ENCODE data around the gene NTHL1. TPM values are rescaled to one million over a fixed set of nuclear protein-coding genes. Genes with fewer than 3 reads are reported as not detected.

NTHL1 gene
- total RNA-seq, 1 experiment from 2014 or later = 51.6 TPM

DNA sequence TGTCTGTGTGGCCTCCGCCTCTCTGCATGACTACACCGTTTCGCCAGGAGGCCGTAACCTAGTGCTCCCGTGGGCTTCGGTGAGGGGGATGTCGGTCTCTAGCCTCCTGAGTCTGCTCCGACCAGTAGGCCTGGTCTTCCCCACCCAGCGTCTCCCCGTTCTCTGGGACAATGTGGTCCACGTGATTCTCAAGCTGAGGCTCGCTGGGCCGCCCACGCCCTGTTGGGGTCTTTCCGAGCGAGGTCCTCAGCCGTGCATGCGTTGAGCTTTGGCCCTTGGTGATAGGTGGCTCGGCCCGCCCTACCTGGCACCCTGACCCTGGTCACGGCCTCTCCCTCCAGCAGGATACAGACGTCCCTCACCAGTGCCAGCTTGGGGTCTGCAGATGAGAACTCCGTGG is 31.1 kb upstream of the NTHL1 start:
- TF ChIP-seq, protein P1, sequence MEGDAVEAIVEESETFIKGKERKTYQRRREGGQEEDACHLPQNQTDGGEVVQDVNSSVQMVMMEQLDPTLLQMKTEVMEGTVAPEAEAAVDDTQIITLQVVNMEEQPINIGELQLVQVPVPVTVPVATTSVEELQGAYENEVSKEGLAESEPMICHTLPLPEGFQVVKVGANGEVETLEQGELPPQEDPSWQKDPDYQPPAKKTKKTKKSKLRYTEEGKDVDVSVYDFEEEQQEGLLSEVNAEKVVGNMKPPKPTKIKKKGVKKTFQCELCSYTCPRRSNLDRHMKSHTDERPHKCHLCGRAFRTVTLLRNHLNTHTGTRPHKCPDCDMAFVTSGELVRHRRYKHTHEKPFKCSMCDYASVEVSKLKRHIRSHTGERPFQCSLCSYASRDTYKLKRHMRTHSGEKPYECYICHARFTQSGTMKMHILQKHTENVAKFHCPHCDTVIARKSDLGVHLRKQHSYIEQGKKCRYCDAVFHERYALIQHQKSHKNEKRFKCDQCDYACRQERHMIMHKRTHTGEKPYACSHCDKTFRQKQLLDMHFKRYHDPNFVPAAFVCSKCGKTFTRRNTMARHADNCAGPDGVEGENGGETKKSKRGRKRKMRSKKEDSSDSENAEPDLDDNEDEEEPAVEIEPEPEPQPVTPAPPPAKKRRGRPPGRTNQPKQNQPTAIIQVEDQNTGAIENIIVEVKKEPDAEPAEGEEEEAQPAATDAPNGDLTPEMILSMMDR (conservative IDR thresholded peaks at IDR 0.05; ENCODE audit: low read depth, low read length) = no peak
- no peak for TF ChIP-seq EZH2 (IDR thresholded peaks at IDR 0.05; ENCODE audit: borderline replicate concordance, low read depth, low read length, poor library complexity, severe bottlenecking)
- ChIA-PET CTCF (no interaction called here), POLR2A (ENCODE audit: low non-redundant PET) (no interaction called here)
- intact Hi-C loops (cut with micrococcal nuclease; ENCODE audit: unreplicated experiment) = no loop called here
- no TSS peak for BruUV-seq (replicated peaks)
- no peak for DNase-seq (ENCODE audit: low spot score)
- Histone ChIP-seq H3K9me3 (ENCODE audit: low read depth, low read length, poor library complexity, severe bottlenecking) (no peaks in the 10 kb centered on the region), H3K27ac (ENCODE audit: low read depth, low read length, poor library complexity, severe bottlenecking) (no peak overlapping the region), H3K4me1 (ENCODE audit: insufficient read depth, low read length, poor library complexity, severe bottlenecking) (no peaks in the 10 kb centered on the region), H3K27me3 (replicated peaks; ENCODE audit: insufficient read depth, low read depth, low read length, poor library complexity) (no peaks in the 10 kb centered on the region), H3K36me3 (ENCODE audit: insufficient read depth, low read length, poor library complexity, severe bottlenecking) (peaks cover 7% of the 10 kb centered on the region), H3K4me3 (ENCODE audit: low read depth, low read length, poor library complexity, severe bottlenecking) (no peak overlapping the region)

DNA sequence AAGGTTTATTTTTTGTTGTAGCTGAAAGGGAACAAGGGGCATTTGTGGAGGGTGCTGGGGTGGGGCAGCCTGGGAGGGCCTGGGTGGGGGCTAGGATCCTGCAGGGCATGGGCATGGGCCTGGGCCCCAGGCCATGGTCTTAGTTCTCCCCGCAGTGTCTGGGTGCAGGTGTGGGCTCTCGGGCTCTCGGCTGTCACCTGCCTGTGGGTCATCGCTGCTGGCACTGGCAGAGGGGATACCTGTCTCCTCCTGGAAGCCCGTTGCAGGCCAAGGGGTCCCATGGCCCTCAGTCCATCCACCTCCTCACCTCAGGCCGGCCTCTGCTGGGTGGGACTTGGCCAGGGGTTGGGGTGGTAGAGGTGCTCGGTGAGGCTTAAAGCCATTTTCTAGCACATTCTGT is 30.5 kb upstream of the NTHL1 start:
- CTCF ChIA-PET = no interaction called here
- peaks cover 7% of the 10 kb centered on the region for H3K36me3 ChIP-seq (ENCODE audit: insufficient read depth, low read length, poor library complexity, severe bottlenecking)
- H3K4me3 ChIP-seq (ENCODE audit: low read depth, low read length, poor library complexity, severe bottlenecking) = no peak overlapping the region
- BruUV-seq (replicated peaks) = no TSS peak
- H3K27ac ChIP-seq (ENCODE audit: low read depth, low read length, poor library complexity, severe bottlenecking) = no peak overlapping the region
- H3K9me3 ChIP-seq (ENCODE audit: low read depth, low read length, poor library complexity, severe bottlenecking) = no peaks in the 10 kb centered on the region
- no peaks in the 10 kb centered on the region for H3K27me3 ChIP-seq (replicated peaks; ENCODE audit: insufficient read depth, low read depth, low read length, poor library complexity)
- no peaks in the 10 kb centered on the region for H3K4me1 ChIP-seq (ENCODE audit: insufficient read depth, low read length, poor library complexity, severe bottlenecking)
- DNase-seq (ENCODE audit: low spot score) = no peak
- intact Hi-C loops (cut with micrococcal nuclease; ENCODE audit: unreplicated experiment) = no loop called here
- POLR2A ChIA-PET (ENCODE audit: low non-redundant PET) = no interaction called here
- no peak for TF ChIP-seq EZH2 (IDR thresholded peaks at IDR 0.05; ENCODE audit: borderline replicate concordance, low read depth, low read length, poor library complexity, severe bottlenecking)
- TF ChIP-seq, protein P1 (conservative IDR thresholded peaks at IDR 0.05; ENCODE audit: low read depth, low read length) = no peak

DNA sequence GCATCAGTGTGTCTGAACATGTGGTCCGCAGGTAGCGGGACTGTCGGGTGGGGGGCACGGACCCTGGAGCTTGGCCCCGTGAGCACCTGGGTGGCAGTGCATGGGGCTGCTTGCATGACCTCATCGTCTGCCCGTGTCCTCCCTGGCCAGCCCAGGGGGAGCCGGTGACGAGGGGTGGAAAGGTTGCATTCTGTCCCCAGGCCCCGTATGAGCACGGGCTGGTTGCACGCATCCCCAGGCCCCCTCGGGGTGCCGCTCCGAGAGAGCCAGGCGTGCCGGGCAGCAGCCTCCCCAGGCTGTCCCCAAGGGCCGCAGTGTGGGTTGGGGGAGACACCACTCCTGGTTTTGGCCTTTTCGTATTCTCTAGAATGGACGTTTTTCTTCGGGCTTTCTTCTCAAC is 30.1 kb upstream of the NTHL1 start:
- ChIA-PET POLR2A (ENCODE audit: low non-redundant PET) (no interaction called here), CTCF (no interaction called here)
- TF ChIP-seq, protein P1 (conservative IDR thresholded peaks at IDR 0.05; ENCODE audit: low read depth, low read length) = no peak
- TF ChIP-seq EZH2 (IDR thresholded peaks at IDR 0.05; ENCODE audit: borderline replicate concordance, low read depth, low read length, poor library complexity, severe bottlenecking) = no peak
- no peaks in the 10 kb centered on the region for H3K27me3 ChIP-seq (replicated peaks; ENCODE audit: insufficient read depth, low read depth, low read length, poor library complexity)
- BruUV-seq (replicated peaks) = no TSS peak
- H3K4me3 ChIP-seq (ENCODE audit: low read depth, low read length, poor library complexity, severe bottlenecking) = no peak overlapping the region
- H3K9me3 ChIP-seq (ENCODE audit: low read depth, low read length, poor library complexity, severe bottlenecking) = no peaks in the 10 kb centered on the region
- no peak for DNase-seq (ENCODE audit: low spot score)
- H3K27ac ChIP-seq (ENCODE audit: low read depth, low read length, poor library complexity, severe bottlenecking) = no peak overlapping the region
- intact Hi-C loops (cut with micrococcal nuclease; ENCODE audit: unreplicated experiment) = no loop called here
- no peaks in the 10 kb centered on the region for H3K4me1 ChIP-seq (ENCODE audit: insufficient read depth, low read length, poor library complexity, severe bottlenecking)
- peaks cover 7% of the 10 kb centered on the region for H3K36me3 ChIP-seq (ENCODE audit: insufficient read depth, low read length, poor library complexity, severe bottlenecking)
